Muscle layer of colon (tissue), 2 donors: ENCODE measurements around the gene C19orf25.

Experiments
- H3K27ac ChIP-seq: one replicate; pipeline ENCODE4 v1.7.0; 2013; ENCODE audit warnings: low read depth, mild to moderate bottlenecking, low read length, moderate library complexity
- H3K27me3 ChIP-seq, 2 donors: one replicate each; pipeline ENCODE4 v1.7.0; 2013; ENCODE audit warnings: low read length in 2 of 2, mild to moderate bottlenecking in 2 of 2; ENCODE audit not compliant: insufficient read depth in 2 of 2, control insufficient read depth in 1 of 2
- H3K36me3 ChIP-seq: one replicate; pipeline ENCODE4 v1.7.0; 2013; ENCODE audit warnings: mild to moderate bottlenecking, low read length; ENCODE audit not compliant: insufficient read depth
- H3K4me1 ChIP-seq: one replicate; pipeline ENCODE4 v1.7.0; 2013; ENCODE audit warnings: mild to moderate bottlenecking, low read length; ENCODE audit not compliant: insufficient read depth
- H3K4me3 ChIP-seq, 2 donors: one replicate each; pipeline ENCODE4 v1.7.0; 2013; ENCODE audit warnings: low read length in 2 of 2, low read depth in 1 of 2, mild to moderate bottlenecking in 1 of 2, moderate library complexity in 1 of 2
- H3K9ac ChIP-seq: one replicate; pipeline ENCODE4 v1.7.0; 2013; ENCODE audit warnings: low read length
- H3K9me3 ChIP-seq: one replicate; pipeline ENCODE4 v1.7.0; 2013; ENCODE audit warnings: mild to moderate bottlenecking, low read length
- donor health status: abdominal sarcoma.
- donor health status: Adenocarcinoma of cecum.

Gene C19orf25

GRCh38 chr19:1426736-1427135 is 52.3 kb downstream of the C19orf25 start:
- no peak overlapping the region for H3K27ac ChIP-seq
- no peak overlapping the region for H3K9ac ChIP-seq
- no peaks in the 10 kb centered on the region for H3K27me3 ChIP-seq
- H3K36me3 ChIP-seq = peaks cover 61% of the 10 kb centered on the region
- H3K4me3 ChIP-seq = no peak overlapping the region
- no peaks in the 10 kb centered on the region for H3K9me3 ChIP-seq
- H3K4me1 ChIP-seq = peaks cover 6% of the 10 kb centered on the region

GRCh38 chr19:1425902-1426301 is 53.1 kb downstream of the C19orf25 start:
- Histone ChIP-seq H3K9me3 (no peaks in the 10 kb centered on the region), H3K36me3 (peaks cover 57% of the 10 kb centered on the region), H3K27ac (no peak overlapping the region), H3K9ac (no peak overlapping the region), H3K4me3 (no peak overlapping the region), H3K4me1 (peaks cover 6% of the 10 kb centered on the region), H3K27me3 (no peaks in the 10 kb centered on the region)

GRCh38 chr19:1425102-1425837 is 53.7 kb downstream of the C19orf25 start:
- H3K36me3 ChIP-seq = peaks cover 63% of the 10 kb centered on the region
- H3K4me1 ChIP-seq = peaks cover 6% of the 10 kb centered on the region
- H3K9ac ChIP-seq = no peak overlapping the region
- H3K27ac ChIP-seq = no peak overlapping the region
- H3K4me3 ChIP-seq = no peak overlapping the region
- no peaks in the 10 kb centered on the region for H3K9me3 ChIP-seq
- H3K27me3 ChIP-seq = no peaks in the 10 kb centered on the region

GRCh38 chr19:1424192-1424955 is 54.6 kb downstream of the C19orf25 start:
- Histone ChIP-seq H3K9me3 (no peaks in the 10 kb centered on the region), H3K4me1 (peaks cover 6% of the 10 kb centered on the region), H3K27me3 (no peaks in the 10 kb centered on the region), H3K4me3 (no peak overlapping the region), H3K9ac (no peak overlapping the region), H3K36me3 (peaks cover 62% of the 10 kb centered on the region), H3K27ac (no peak overlapping the region)

- no peak overlapping the region for H3K4me3 ChIP-seq
- H3K27me3 ChIP-seq = no peaks in the 10 kb centered on the region
- peaks cover 61% of the 10 kb centered on the region for H3K36me3 ChIP-seq
- no peaks in the 10 kb centered on the region for H3K9me3 ChIP-seq
- H3K4me1 ChIP-seq = peaks cover 6% of the 10 kb centered on the region
- H3K9ac ChIP-seq = no peak overlapping the region
- H3K27ac ChIP-seq = no peak overlapping the region
Observed at GRCh38 chr19:1423436-1424191, 55.4 kb downstream of the C19orf25 start.
